Measurements from ENCODE around the gene DNAJB6. TPM values are rescaled to one million over a fixed set of nuclear protein-coding genes. Genes with fewer than 3 reads are reported as not detected.

Gene DNAJB6
- total RNA-seq, 1 experiment from 2014 or later = 124 TPM

- DNase-seq (ENCODE audit: unreplicated experiment) = no peak
- H3K9me3 Mint-ChIP-seq (ENCODE audit: unreplicated experiment) = no peaks in the 10 kb centered on the region
- intact Hi-C loops (cut with micrococcal nuclease) = no loop called here
- CTCF ChIA-PET = interaction anchor here (0.6 kb wide), 1 partner anchor 968 kb away, joined by 3 read pairs; no protein-coding TSS in a partner anchor
- no peak for TF ChIP-seq CTCF (IDR thresholded peaks at IDR 0.05; ENCODE audit: unreplicated experiment)
- no peak overlapping the region for H3K27ac Mint-ChIP-seq (ENCODE audit: low read depth, unreplicated experiment)
- POLR2A ChIA-PET = no interaction called here
- H3K4me1 Mint-ChIP-seq (ENCODE audit: insufficient read depth, unreplicated experiment) = peaks cover 9% of the 10 kb centered on the region
- H3K36me3 Mint-ChIP-seq (ENCODE audit: insufficient read depth, unreplicated experiment) = peaks cover 36% of the 10 kb centered on the region
- H3K4me3 Mint-ChIP-seq (ENCODE audit: unreplicated experiment) = no peak overlapping the region
- no TSS peak for BruUV-seq (replicated peaks)
- H3K27me3 Mint-ChIP-seq (ENCODE audit: insufficient read depth, unreplicated experiment) = no peaks in the 10 kb centered on the region
Observed at GRCh38 chr7:157412491-157413180, 75.8 kb downstream of the DNAJB6 start.

GRCh38 chr7:157413881-157414701 lies 77.3 kb downstream of the DNAJB6 start:
- no TSS peak for BruUV-seq (replicated peaks)
- TF ChIP-seq CTCF (IDR thresholded peaks at IDR 0.05; ENCODE audit: unreplicated experiment) = no peak
- peaks cover 32% of the 10 kb centered on the region for H3K36me3 Mint-ChIP-seq (ENCODE audit: insufficient read depth, unreplicated experiment)
- H3K9me3 Mint-ChIP-seq (ENCODE audit: unreplicated experiment) = no peaks in the 10 kb centered on the region
- ChIA-PET POLR2A (no interaction called here), CTCF (interaction anchor here (0.5 to 0.9 kb wide), 2 partner anchors 257 to 995 kb away, joined by 3 to 4 read pairs; no protein-coding TSS in a partner anchor)
- intact Hi-C loops (cut with micrococcal nuclease) = no loop called here
- H3K4me1 Mint-ChIP-seq (ENCODE audit: insufficient read depth, unreplicated experiment) = peaks cover 9% of the 10 kb centered on the region
- no peak for DNase-seq (ENCODE audit: unreplicated experiment)
- H3K27me3 Mint-ChIP-seq (ENCODE audit: insufficient read depth, unreplicated experiment) = no peaks in the 10 kb centered on the region
- H3K4me3 Mint-ChIP-seq (ENCODE audit: unreplicated experiment) = no peak overlapping the region
- no peak overlapping the region for H3K27ac Mint-ChIP-seq (ENCODE audit: low read depth, unreplicated experiment)

- ChIA-PET POLR2A (no interaction called here), CTCF (interaction anchor here (0.9 to 1.7 kb wide), 2 partner anchors 18 to 994 kb away, joined by 4 to 5 read pairs; no protein-coding TSS in a partner anchor)
- H3K27me3 Mint-ChIP-seq (ENCODE audit: insufficient read depth, unreplicated experiment) = no peaks in the 10 kb centered on the region
- intact Hi-C loops (cut with micrococcal nuclease) = no loop called here
- no TSS peak for BruUV-seq (replicated peaks)
- peaks cover 9% of the 10 kb centered on the region for H3K4me1 Mint-ChIP-seq (ENCODE audit: insufficient read depth, unreplicated experiment)
- no peak for TF ChIP-seq CTCF (IDR thresholded peaks at IDR 0.05; ENCODE audit: unreplicated experiment)
- no peak overlapping the region for H3K4me3 Mint-ChIP-seq (ENCODE audit: unreplicated experiment)
- DNase-seq (ENCODE audit: unreplicated experiment) = no peak
- no peak overlapping the region for H3K27ac Mint-ChIP-seq (ENCODE audit: low read depth, unreplicated experiment)
- H3K9me3 Mint-ChIP-seq (ENCODE audit: unreplicated experiment) = no peaks in the 10 kb centered on the region
- peaks cover 32% of the 10 kb centered on the region for H3K36me3 Mint-ChIP-seq (ENCODE audit: insufficient read depth, unreplicated experiment)
Observed at GRCh38 chr7:157414702-157415096, 77.9 kb downstream of the DNAJB6 start.

GRCh38 chr7:157415486-157415885 lies 78.7 kb downstream of the DNAJB6 start:
- POLR2A ChIA-PET = no interaction called here
- no peaks in the 10 kb centered on the region for H3K27me3 Mint-ChIP-seq (ENCODE audit: insufficient read depth, unreplicated experiment)
- H3K9me3 Mint-ChIP-seq (ENCODE audit: unreplicated experiment) = no peaks in the 10 kb centered on the region
- intact Hi-C loops (cut with micrococcal nuclease) = no loop called here
- CTCF ChIA-PET = interaction anchor here (1.5 to 1.7 kb wide), 2 partner anchors 17 to 18 kb away, joined by 4 to 5 read pairs; no protein-coding TSS in a partner anchor
- no peak overlapping the region for H3K27ac Mint-ChIP-seq (ENCODE audit: low read depth, unreplicated experiment)
- BruUV-seq (replicated peaks) = no TSS peak
- no peak for DNase-seq (ENCODE audit: unreplicated experiment)
- peaks cover 9% of the 10 kb centered on the region for H3K4me1 Mint-ChIP-seq (ENCODE audit: insufficient read depth, unreplicated experiment)
- peaks cover 32% of the 10 kb centered on the region for H3K36me3 Mint-ChIP-seq (ENCODE audit: insufficient read depth, unreplicated experiment)
- no peak overlapping the region for H3K4me3 Mint-ChIP-seq (ENCODE audit: unreplicated experiment)
- no peak for TF ChIP-seq CTCF (IDR thresholded peaks at IDR 0.05; ENCODE audit: unreplicated experiment)

Measured in MCF 10A (cell line).